Calu3 (cell line): ENCODE measurements around the gene ZNF429. TPM values are rescaled to one million over a fixed set of nuclear protein-coding genes. Genes with fewer than 3 reads are reported as not detected.

ENCODE experiments used
- BruUV-seq: library from RNA; stranded (reverse); fragments of 400-500 nt; replicated peaks from 2 replicates; lab custom pipeline; 2021; lab: Mats Ljungman, UMichigan
- CTCF ChIA-PET: fragments of 300-600 bp; sonication (Branson Sonifier 250); formaldehyde crosslinking; loops from one replicate; lab custom pipeline; 2022; ENCODE audit warnings: antibody characterized with exemption; lab: Charles Lee
- DNase-seq: peaks from one replicate; pipeline ENCODE4 v3.0.0; 2022
- H3K27ac Mint-ChIP-seq: one replicate; pipeline ENCODE4 v1.8.0; 2022; ENCODE audit warnings: mixed read lengths; ENCODE audit not compliant: unreplicated experiment
- H3K27me3 Mint-ChIP-seq: one replicate; pipeline ENCODE4 v1.8.0; 2022; ENCODE audit warnings: mixed read lengths; ENCODE audit not compliant: unreplicated experiment
- H3K36me3 Mint-ChIP-seq: one replicate; pipeline ENCODE4 v1.8.0; 2022; ENCODE audit warnings: mild to moderate bottlenecking, moderate library complexity, mixed read lengths; ENCODE audit not compliant: insufficient read depth, unreplicated experiment
- H3K4me1 Mint-ChIP-seq: one replicate; pipeline ENCODE4 v1.8.0; 2022; ENCODE audit warnings: mild to moderate bottlenecking, low read depth, mixed read lengths; ENCODE audit not compliant: unreplicated experiment
- H3K4me3 Mint-ChIP-seq: one replicate; pipeline ENCODE4 v1.8.0; 2022; ENCODE audit warnings: mild to moderate bottlenecking, low read depth, moderate library complexity, mixed read lengths; ENCODE audit not compliant: unreplicated experiment
- H3K9me3 Mint-ChIP-seq: one replicate; pipeline ENCODE4 v1.8.0; 2022; ENCODE audit warnings: low read depth, mixed read lengths; ENCODE audit not compliant: unreplicated experiment
- CTCF ChIP-seq: fragments of 200-600 bp; IDR thresholded peaks from one replicate; pipeline ENCODE4 v1.8.0; 2022; ENCODE audit warnings: antibody characterized with exemption; ENCODE audit not compliant: unreplicated experiment
- intact Hi-C: fragments of 100-400 bp; cut with micrococcal nuclease; formaldehyde crosslinking; loops from one replicate; pipeline ENCODE4 v1.10.0; 2022; ENCODE audit not compliant: unreplicated experiment
- total RNA-seq: library from RNA; stranded (reverse); gene quantifications from 2 replicates; pipeline ENCODE4 v1.2.3, GENCODE V29; 2022

The ZNF429 gene
- total RNA-seq, 1 experiment from 2014 or later, result 3.7 TPM

DNA sequence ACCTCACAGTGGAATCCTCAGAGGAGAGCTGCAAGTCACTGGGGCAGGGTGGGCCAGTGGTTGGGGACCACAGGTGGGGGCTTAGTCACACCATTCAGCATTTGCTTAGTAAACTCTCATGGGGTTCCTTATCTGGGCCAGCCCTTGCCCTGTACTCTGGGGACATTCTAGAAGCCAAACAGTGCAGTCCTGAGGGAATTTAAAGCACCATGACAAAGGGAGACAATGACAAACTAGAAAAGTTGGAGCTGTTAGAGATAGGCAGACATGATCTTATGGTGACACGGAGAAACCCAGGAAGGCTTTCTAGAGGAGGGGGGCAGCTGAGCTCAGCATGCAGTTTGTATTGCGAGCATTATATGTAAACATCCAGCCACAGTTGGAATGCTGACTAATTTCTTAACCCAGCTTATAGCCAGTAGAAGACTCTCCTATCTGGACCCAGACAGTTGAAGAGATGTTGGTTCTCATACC lies 87.6 kb downstream of the ZNF429 start:
- peaks cover 17% of the 10 kb centered on the region for H3K9me3 Mint-ChIP-seq
- TF ChIP-seq CTCF, result no peak
- no peaks in the 10 kb centered on the region for H3K36me3 Mint-ChIP-seq
- no peak overlapping the region for H3K27ac Mint-ChIP-seq
- H3K4me1 Mint-ChIP-seq, result no peaks in the 10 kb centered on the region
- H3K4me3 Mint-ChIP-seq, result no peak overlapping the region
- intact Hi-C loops, result no loop called here
- BruUV-seq, result no TSS peak
- DNase-seq, result no peak
- CTCF ChIA-PET, result no interaction called here
- no peaks in the 10 kb centered on the region for H3K27me3 Mint-ChIP-seq

- Mint-ChIP-seq H3K27me3 (no peaks in the 10 kb centered on the region), H3K4me1 (no peaks in the 10 kb centered on the region), H3K9me3 (peaks cover 17% of the 10 kb centered on the region), H3K4me3 (no peak overlapping the region), H3K27ac (no peak overlapping the region), H3K36me3 (no peaks in the 10 kb centered on the region)
- no peak for DNase-seq
- TF ChIP-seq CTCF, result no peak
- CTCF ChIA-PET, result no interaction called here
- intact Hi-C loops, result no loop called here
- no TSS peak for BruUV-seq
Measured at GRCh38 chr19:21593502-21593901, 88.1 kb downstream of the ZNF429 start.

DNA sequence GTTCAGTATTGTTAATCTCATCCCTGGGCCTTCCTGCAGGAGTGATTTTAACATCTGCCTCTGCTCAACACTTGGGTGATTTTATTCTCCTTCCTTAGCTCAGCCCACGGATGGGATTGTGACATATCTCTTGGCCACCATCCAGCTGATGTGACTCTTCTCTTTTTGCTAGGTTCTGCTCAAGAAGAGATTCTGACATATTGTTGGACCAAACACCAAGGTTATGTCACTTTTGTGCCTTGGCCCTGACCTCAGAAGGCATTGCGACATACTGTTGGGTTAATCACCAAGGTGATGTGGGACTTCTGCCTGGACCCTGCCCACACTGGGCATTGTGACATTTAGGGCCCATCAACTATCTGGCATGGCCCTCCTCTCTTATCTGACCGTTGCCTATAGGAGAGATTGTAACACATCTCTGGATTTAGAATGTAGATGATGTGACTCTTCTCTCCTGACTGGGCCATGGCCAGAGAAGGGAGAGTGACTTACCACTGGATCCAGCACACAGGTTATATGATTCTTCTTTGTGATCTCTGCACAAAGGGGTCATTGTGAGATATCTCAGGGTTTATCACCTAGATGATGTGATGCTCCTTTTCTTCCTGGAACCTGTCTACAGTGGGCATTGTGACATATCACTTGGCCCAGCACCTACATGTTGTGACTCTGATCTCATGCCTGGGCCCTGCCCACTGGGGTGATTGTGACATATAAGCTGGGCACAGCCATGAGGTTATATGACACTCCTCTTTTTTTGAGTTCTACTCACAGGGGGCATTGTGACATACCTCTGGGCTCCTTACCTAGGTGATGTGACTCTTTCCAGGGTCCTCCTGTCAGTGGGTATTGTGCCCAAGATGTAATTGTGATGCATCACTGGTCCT lies 88.8 kb downstream of the ZNF429 start:
- no peak for TF ChIP-seq CTCF
- intact Hi-C loops, result no loop called here
- Mint-ChIP-seq H3K4me3 (no peak overlapping the region), H3K4me1 (no peaks in the 10 kb centered on the region), H3K27ac (no peak overlapping the region), H3K36me3 (no peaks in the 10 kb centered on the region), H3K9me3 (peaks cover 17% of the 10 kb centered on the region), H3K27me3 (no peaks in the 10 kb centered on the region)
- BruUV-seq, result no TSS peak
- CTCF ChIA-PET, result no interaction called here
- DNase-seq, result no peak

- Mint-ChIP-seq H3K27me3 (no peaks in the 10 kb centered on the region), H3K9me3 (peaks cover 14% of the 10 kb centered on the region), H3K4me3 (no peak overlapping the region), H3K4me1 (no peaks in the 10 kb centered on the region), H3K27ac (no peak overlapping the region), H3K36me3 (no peaks in the 10 kb centered on the region)
- DNase-seq, result no peak
- CTCF ChIA-PET, result no interaction called here
- no peak for TF ChIP-seq CTCF
- BruUV-seq, result no TSS peak
- intact Hi-C loops, result no loop called here
Measured at GRCh38 chr19:21595185-21595584, 89.8 kb downstream of the ZNF429 start.
